Measurements from ENCODE around the gene FAM20B.

Gene FAM20B

DNA sequence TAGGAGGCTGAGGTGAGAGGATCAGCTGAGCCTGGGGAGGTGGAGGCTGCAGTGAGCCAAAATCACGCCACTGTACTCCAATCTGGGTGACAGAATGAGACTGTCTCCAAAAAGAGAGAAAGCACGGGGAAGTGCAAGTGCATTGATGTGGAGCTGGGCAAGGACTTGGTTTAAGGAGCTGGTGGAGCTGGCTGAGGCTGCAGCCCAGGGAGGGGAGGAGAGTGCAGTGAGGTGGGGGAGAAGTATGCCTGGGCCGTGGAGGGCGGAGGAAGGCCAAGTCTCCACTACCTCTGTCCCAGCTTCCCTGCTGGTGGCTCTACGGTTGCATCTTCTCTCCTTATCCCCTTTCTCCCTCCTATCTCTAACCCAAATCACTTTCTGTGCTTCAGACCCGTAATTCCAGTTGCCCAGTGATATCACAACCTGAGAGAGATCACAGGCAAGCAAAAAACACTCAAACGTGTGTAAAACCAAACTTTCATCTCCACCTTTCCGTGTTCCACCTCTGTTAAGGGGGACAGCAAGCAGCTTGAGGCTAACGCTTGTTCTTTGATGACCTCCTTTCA, 67.3 kb downstream of the FAM20B start:
- DNase-seq (ENCODE audit: low spot score), result no peak

DNA sequence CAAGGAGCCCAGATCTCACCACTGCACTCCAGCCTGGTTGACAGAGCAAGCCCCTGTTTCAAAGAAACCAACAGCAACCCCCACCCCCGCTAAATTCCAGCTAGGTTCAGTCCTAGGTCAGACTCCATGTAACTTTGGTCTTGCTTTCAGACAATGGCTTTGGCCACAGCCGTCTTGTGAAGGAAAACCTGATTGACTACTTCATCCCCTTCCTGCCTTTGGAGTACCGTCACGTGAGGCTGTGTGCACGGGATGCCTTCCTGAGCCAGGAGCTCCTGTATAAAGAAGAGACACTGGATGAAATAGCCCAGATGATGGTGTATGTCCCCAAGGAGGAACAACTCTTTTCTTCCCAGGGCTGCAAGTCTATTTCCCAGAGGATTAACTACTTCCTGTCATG, 69.1 kb downstream of the FAM20B start:
- no peak for DNase-seq (ENCODE audit: low spot score)

DNA sequence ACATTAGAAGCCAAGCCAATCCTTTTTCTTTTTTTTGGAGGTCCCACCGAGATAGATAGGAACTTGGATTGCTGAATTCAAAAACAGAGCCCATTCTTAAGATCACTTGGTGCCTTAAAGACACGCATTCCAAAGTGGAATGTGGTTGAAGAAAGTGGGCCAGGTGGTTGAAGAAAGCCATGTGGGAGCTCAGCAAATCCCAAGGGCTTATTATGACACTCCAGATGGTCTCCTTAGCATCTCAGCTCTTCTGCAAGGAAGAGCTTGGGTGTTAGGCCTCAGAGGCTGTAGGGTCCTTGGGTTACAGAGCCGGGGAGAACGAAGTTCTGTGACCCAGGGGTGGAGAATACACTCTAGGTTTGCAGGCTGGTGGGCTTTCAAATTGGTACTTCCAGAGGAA, 69.7 kb downstream of the FAM20B start:
- DNase-seq (ENCODE audit: low spot score), result no peak

DNA sequence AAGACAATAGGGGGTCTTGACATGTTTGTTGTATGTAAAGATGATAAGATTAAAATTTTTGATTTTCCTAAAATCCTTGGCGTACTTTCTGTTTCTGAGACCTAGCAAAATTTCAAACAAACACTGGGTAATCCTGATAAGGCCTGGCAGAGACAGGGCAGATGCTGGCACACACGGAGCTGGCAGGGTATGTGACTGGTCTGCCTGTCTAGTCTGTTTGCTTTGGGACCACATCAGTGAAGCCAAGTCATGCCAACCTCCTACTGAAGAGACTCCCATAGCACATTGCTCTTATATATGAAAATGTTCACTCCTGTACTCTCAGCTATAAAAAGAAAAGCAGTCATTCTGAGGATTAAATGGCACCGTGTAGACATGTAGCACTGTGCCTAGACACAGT, 70.2 kb downstream of the FAM20B start:
- no peak for DNase-seq (ENCODE audit: low spot score)

DNA sequence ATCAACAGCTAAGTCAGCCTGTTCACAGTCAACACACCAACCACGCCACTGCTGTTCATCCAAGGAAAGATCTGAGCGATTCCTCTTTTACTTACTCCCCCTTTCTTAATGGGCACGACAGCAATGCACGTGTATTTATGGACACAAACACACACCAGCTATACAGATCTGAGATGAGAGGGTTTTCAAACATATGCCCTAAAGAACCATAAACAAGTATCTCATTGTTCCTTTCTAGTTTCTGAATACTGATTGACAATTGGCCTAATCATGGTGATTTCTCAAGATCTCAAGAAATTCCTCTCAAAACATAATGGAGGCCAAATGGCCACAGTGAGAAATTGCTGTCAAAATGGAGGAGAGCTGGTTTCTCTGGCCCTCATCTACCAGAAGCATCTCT, 74.2 kb downstream of the FAM20B start:
- DNase-seq (ENCODE audit: low spot score), result no peak

DNA sequence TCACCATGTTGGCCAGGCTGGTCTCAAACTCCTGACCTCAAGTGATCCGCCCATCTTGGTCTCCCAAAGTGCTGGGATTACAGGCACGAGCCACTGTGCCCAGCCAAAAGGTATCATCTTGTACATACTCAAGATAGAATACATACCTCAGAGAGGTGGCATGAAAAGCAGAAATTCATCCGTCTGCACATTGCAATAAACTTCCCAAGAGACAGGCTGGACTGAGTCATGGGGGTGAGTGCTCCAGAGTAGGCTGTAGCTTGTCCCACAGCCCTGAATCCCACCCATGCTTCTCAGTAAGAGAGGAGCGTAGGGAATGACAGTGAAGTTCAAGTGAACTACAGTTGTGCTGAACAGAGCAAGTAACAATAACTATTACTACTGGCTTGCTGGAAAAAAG, 75.9 kb downstream of the FAM20B start:
- DNase-seq (ENCODE audit: low spot score), result no peak

DNA sequence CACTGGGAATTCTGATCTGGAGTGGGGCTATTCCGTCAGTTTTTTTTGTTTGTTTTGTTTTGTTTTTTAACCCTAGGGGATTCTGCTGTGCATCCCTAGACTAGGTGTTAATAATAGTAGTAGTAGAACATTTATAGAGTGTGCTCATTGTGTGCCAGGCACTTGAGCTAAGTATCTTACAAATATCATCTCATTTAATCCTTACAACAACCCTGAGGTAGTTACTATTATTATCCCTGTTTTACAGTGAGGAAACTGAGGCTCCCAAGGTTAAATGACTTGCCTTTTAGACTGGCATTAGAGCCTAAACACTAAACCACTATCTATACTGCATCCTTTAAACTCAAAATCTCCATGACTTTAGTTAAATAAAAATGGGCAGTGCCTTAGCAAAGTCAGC, 78.3 kb downstream of the FAM20B start:
- DNase-seq (ENCODE audit: low spot score), result no peak

DNA sequence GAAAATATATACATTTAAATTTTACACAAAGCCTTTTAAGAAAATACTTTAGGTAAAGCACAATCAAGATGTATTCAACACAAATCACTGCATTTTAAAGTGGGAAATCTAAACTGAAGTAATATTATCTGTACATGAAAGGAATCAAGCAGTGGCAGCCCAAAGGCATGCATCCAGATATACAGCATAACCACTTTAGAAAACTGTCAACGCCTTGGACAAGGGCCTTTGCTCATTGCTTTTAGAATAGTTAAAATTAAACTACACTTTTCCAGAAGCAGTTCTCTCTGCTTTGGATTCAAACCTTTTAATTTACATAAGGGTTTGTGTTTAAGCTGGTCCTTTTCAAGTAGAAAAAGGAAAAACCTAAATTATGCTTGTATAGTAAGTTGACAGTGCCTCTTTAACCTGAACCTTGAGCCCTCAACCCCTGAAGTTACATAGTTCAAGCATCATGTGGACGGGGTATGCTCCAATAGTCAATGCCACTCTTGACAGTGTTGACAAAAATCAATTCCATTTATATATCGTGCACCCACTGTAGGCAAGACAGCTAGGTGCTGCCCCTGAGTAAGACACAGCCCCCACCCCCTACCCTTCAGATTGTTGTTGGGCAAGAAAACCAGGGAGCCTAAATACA, 79.0 kb downstream of the FAM20B start:
- DNase-seq (ENCODE audit: low spot score), result no peak

DNA sequence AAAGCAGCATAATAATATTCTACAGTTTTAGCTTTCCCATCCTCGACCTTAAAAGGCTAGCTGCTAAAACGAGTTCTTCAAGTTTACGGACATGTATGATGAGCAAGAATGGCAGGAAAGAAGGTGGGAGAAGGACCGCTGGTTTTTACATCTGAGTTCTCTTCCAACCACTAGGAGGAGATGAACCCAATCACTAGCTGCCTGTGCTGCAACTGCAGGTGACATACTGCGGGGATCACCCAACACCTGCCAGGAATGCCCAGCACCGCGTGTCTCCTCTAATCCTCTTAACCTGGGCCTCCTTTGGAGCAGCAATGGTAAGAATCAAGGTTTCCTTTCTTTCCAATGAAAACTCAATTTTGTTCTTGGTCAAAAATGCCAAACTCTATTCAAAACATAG, 79.7 kb downstream of the FAM20B start:
- no peak for DNase-seq (ENCODE audit: low spot score)

DNA sequence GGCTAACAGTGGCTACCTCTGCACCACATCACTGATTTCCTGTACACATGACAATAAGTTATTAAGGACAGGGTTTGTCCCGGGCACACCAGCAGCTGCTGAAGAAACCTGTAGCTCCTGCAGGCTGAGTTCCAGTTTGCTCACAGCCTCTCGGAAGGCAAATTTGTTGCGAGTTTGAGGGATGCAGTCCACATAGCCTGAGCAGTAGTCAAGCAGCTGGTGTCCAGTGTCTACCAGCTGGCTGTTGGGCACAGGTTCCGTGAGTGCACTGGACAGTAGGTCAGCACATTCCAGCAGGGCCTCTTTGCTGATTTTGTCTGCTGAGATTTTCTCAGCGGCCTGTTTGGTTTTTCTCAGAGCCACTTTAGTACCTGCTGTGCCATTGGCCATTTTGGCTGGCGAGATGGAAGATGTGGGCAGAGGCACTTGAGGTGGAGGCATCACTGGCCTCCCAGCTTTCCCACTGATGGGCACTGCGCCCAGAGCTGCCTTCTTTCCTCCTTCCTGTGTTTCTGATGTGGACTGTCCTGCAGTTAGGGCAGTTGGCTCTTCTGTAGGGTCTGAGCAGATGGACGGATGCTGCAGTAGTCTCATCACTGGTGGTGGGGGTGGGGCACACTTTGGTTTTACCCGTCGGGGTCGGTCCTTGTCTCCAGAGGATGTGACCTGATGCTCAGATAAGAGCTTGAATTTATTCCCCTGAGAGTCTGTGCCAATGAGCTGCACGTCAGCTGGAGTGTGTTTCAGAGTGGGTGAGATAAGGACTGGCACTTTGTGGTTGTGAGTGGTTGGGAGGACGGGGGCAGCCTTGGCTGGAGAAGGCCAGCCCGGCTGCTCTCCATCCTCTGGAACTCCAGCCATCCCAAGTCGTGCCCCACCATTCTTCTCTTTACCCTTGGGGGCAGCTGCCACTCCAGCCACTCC, 82.3 kb downstream of the FAM20B start:
- DNase-seq (ENCODE audit: low spot score), result no peak

DNA sequence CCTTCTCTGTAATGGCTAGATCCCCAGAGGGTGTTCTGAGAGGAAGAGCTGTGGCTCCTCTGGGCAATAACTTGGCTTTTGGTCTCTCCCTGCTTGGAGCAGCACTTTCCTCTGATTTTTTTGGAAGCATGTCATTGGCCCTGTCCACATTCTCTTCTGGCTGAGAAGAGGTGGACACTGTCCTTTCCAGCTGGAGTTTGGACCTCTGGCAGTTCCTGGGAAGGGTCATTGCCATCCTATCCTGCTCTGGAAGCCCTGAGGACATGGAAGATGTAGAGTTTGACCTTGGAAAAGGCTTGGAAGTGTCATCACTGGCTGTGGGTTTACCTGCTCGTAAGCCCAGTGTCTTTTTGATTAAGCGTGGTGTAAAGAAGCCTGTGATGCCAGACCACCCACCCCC, 83.0 kb downstream of the FAM20B start:
- DNase-seq (ENCODE audit: low spot score), result no peak

DNA sequence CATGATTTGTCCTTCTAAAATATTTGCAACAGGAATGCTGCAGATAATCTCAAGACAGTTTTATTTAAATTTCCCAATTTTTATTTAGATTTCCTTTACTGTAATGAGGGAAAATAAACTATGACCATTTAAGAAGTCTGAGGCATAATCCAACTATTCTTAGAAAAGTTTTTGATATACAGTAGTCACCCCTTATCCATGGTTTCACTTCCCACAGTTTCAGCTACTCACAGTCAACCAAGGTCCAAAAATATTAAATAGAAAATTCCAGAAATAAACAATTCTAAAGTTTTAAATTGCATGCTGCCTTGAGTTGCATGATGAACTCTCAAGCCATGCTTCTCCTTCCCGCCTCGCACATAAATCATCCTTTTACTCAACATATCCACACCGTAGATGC, 89.5 kb downstream of the FAM20B start:
- no peak for DNase-seq (ENCODE audit: low spot score)

DNA sequence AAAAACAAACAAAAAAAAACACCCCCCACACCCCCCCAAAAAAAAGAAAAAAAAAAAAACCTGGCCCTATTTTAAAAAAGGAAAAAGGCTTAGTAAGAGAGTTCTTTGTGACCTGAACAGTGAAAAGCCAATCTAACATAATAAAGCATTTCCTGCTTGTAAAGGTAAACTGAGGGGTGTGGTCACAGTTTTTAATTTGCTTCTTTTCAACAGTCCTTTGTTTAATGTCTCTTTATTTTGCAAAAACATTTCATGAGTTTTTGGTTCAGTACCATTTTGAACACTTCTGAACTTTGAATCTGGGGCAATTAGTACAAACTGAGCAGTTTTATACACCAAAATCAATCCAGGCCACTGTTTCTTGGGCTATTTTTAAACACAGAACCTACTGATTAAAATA, 93.8 kb downstream of the FAM20B start:
- no peak for DNase-seq (ENCODE audit: low spot score)

DNA sequence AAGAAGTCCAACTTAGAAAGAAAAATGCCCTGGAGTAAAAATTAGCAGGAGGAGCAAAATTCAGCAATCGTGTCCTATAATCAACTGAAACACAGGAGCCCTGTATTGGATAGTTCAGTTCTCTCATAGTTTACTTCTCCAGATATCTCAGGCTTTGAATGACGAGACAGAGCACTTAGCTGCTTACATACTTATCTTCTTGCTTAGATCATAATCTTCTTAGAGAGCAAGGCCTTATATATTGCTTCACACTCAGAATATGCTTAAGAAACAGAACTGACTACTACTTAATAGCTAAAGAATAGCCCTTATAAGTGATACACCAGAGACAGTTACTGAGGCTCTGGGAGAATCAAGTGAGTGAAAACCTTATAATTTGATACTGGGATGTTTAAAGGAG, 95.0 kb downstream of the FAM20B start:
- no peak for DNase-seq (ENCODE audit: low spot score)

DNA sequence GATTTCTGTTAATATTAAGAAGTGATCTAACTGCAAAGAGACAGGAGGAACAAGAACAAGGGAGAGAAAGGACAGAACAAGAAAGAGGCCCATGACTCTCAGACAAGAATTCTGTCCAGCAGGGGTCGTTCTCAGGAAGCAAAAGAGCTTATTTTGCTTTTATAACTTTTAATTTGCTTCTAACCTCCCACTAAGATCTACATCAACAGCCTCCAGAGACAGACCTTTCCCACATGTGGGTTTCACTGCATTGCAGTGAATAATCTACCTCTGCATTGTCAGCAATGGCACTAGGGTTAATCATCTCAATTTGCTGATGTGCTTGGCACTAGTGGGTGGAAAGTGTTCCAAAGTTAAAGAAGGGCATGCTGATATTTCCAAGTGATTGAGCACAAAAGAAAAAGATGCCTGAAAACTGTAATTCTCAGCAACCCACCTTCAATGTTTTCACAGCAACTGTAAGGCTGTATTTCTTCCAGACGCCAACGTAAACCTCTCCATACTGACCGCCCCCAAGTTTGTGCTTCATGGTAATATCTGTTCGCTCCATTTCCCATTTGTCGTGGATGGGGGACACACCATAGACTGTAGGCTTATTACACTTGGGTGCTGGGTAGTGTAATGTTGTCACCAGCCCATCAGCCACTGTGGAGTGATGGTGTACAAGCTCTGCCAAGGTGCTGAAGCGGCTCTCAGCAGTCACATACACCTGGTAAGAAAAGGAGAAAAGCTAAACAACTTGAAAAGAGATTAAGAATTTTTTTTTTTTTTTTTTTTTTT, 95.7 kb downstream of the FAM20B start:
- DNase-seq (ENCODE audit: low spot score), result no peak

DNA sequence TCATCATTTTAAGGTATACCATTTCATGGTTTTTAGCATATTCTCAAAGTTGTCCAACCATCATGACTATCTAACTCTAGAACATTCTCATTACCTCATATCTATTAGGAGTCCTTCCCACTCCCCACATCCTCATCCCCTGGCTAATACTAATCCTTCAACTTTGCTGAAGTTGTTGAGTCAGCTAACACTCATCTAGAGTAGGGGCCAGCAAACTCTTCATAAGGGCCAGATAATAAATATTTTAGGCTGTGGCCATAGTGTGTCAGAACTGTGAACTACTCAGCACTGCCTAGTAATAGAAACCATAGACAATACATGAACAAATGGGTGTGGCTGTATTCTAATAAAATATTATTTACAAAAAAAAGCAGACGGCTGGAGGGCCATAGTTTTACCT, 99.2 kb downstream of the FAM20B start:
- DNase-seq (ENCODE audit: low spot score), result no peak
